ENCODE measurements around the gene NBPF8. TPM values are rescaled to one million over a fixed set of nuclear protein-coding genes. Genes with fewer than 3 reads are reported as not detected.
"Not testable (repeated sequence)": the region's sequence is repeated elsewhere in the genome, so short reads cannot be mapped to it uniquely, and the experiment has no call there.

Gene NBPF8, protein sequence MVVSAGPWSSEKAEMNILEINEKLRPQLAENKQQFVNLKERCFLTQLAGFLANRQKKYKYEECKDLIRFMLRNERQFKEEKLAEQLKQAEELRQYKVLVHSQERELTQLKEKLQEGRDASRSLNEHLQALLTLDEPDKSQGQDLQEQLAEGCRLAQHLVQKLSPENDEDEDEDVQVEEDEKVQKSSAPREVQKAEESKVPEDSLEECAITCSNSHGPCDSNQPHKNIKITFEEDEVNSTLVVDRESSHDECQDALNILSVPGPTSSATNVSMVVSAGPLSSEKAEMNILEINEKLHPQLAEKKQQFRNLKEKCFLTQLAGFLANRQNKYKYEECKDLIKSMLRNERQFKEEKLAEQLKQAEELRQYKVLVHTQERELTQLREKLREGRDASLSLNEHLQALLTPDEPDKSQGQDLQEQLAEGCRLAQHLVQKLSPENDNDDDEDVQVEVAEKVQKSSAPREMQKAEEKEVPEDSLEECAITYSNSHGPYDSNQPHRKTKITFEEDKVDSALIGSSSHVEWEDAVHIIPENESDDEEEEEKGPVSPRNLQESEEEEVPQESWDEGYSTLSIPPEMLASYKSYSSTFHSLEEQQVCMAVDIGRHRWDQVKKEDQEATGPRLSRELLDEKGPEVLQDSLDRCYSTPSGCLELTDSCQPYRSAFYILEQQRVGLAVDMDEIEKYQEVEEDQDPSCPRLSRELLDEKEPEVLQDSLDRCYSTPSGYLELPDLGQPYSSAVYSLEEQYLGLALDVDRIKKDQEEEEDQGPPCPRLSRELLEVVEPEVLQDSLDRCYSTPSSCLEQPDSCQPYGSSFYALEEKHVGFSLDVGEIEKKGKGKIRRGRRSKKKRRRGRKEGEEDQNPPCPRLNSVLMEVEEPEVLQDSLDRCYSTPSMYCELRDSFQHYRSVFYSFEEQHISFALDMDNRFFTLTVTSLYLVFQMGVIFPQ
- total RNA-seq: 10 to 100 TPM in 1 of 2 donors, 1 to 10 TPM in 1; 8.2 to 16.2 TPM

GRCh38 chr1:120414911-120415480 is at the start of gene NBPF8:
NBPF8 (plus strand) TSS chr1:120415035; CDS start chr1:120436523, 21,488 bp downstream.
- H3K9me3 ChIP-seq; intact Hi-C loops (cut with DNase I); H3K36me3 ChIP-seq; H3K27me3 ChIP-seq (replicated peaks; ENCODE audit: insufficient read depth); H3K4me1 ChIP-seq (replicated peaks): not testable (repeated sequence)
- Histone ChIP-seq H3K4me3 (peak within 1 kb of the TSS; percentile 45 to 46), H3K27ac (peak within 1 kb of the TSS; percentile 73)
- peak; percentile 62 for DNase-seq (ENCODE audit: low spot score)
- 0% methylated on average over 17 of the region's 64 CpGs for WGBS

DNA sequence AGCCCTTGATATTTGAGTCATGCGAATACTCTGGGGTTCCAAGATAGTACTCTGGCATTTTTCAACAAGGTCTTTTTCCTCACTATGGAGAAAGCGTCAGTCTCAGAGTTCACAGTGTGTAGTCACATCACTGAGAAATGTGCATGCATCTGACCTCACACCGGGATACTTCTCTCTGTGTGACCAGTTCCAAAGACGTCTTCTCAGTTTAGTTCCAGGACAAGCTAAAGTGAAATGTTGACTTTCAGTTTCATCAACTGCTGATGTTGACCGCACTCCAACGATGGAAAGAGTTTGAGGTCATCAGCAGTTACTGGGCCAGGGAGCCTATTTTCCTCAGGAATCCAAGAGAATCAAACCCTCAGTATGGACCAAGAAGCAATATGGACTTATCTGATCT is 47.1 kb upstream of the NBPF8 start:
- H3K9me3 ChIP-seq; H3K4me1 ChIP-seq (replicated peaks); H3K27ac ChIP-seq; H3K4me3 ChIP-seq; DNase-seq (ENCODE audit: low spot score); H3K36me3 ChIP-seq; H3K27me3 ChIP-seq (replicated peaks; ENCODE audit: insufficient read depth); intact Hi-C loops (cut with DNase I): not testable (repeated sequence)
- 94% methylated on average over 6 of the region's 6 CpGs for WGBS

DNA sequence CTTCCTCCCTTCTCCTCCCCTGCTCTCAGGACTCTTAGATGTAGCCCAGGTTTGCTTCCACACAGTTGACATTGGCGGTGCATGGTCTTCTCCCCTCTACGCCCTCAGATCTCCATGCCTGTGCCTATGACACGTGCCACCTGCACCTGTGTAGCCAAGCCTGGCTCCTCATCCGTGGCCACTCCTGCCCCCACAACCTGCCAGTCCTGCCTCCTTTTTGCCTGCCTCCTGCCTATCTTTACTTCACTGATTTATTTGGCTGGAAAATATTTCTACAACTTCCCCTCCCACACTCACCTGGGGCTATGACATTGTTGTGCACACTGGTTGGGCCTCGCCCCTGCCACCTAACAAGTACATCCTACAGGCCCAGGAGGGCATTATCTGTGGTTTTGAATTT is 28.2 kb upstream of the NBPF8 start:
- H3K27me3 ChIP-seq (replicated peaks; ENCODE audit: insufficient read depth); H3K36me3 ChIP-seq; H3K4me1 ChIP-seq (replicated peaks); H3K27ac ChIP-seq; H3K9me3 ChIP-seq; H3K4me3 ChIP-seq; DNase-seq (ENCODE audit: low spot score); intact Hi-C loops (cut with DNase I): not testable (repeated sequence)
- 70% methylated on average over 4 of the region's 5 CpGs for WGBS

DNA sequence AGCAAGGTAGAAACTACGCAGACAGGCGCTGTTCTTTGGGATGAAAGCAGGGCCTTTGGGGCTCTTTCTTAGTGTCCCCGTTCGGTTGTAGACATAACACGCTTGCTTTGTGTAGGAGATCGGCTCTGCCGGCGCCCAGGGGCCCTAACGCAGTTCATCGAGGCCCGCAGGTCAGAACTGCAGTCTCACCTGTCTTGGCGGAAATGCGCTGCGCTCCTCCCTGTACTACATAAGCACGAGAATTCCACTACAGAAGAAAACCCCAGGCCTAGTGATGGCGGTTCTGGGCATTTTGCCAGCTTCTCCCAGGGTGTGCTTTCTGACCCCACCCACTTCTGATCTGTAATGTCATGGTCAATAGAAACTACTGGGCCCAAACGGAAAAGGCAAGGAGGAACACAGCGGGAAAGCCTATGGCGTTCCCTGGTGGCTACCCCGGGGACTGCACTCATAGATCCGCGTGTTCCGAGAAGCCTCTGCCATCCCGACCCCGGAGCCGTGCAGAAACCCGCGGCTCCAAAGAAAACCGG is 26.2 kb upstream of the NBPF8 start:
- H3K27ac ChIP-seq; H3K9me3 ChIP-seq; H3K36me3 ChIP-seq; H3K4me3 ChIP-seq; H3K27me3 ChIP-seq (replicated peaks; ENCODE audit: insufficient read depth); DNase-seq (ENCODE audit: low spot score); intact Hi-C loops (cut with DNase I); H3K4me1 ChIP-seq (replicated peaks): not testable (repeated sequence)
- 7% methylated on average over 3 of the region's 29 CpGs for WGBS

DNA sequence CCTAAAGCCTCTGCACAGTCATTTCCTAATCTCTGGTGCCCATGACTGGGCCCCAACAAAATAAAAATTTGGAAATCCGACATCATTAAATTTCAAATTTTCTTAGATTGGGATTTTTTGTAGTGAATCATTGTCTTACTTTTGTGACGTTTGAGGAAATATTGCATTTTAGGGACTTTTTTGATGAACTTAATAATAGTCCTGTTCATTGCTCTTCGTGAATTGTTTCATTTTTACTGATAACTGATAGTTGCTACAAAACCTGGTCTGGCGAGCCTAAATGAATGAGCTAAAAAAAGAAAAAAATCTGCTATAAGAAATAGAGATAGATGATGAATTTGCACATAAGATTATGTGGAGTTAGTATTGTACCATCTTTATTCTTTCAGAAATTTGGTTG is 23.5 kb upstream of the NBPF8 start:
- intact Hi-C loops (cut with DNase I); H3K9me3 ChIP-seq; H3K27me3 ChIP-seq (replicated peaks; ENCODE audit: insufficient read depth); H3K4me3 ChIP-seq; H3K27ac ChIP-seq; DNase-seq (ENCODE audit: low spot score); H3K36me3 ChIP-seq; H3K4me1 ChIP-seq (replicated peaks): not testable (repeated sequence)
- 92% methylated on average over 3 of the region's 4 CpGs for WGBS

DNA sequence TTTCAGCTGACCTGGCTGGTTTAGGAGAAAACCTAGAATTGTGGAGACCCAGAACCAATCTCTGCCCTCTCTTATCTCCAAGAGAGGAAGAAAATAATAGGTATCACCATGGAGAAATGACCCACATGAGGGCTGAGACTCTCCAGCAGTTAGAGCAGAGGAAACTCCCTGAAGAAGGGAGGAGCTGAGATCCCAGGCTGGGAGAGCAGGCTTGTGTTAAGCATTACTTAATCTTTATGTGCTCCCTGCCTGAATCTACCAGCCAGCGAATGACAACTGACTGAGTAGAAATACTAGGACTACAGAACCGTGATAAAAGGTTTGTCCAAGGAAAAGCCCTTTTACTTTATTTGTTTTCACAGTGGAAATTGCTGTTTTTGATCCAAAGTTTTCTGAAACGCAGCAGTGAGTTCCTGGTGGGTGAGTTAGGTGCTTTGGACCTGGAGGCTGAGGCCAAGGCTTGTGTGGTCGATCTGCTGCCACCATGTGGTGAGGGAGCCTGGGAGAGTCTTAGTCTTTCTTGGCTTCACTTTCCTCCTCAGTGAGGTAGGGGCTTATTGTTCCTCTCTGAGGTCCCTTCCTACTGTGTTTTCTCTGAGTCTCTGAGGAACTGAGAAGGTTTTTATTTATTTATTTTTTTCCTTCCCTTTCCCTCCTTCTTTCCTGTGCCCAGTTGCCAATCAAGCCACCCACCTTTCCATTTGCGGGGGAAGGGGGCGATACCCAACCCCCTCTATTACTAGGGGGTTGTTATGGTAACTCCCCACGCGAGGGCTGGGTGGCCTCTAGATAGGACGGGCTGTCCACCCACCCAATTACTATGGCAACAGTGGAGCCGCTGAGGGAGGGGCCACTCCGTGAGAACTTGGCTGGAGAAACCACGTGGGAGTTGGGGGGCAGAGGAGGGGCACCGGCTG is 21.3 kb upstream of the NBPF8 start:
- WGBS: 8% methylated on average over 3 of the region's 13 CpGs
- H3K27me3 ChIP-seq (replicated peaks; ENCODE audit: insufficient read depth); H3K4me3 ChIP-seq; H3K9me3 ChIP-seq; intact Hi-C loops (cut with DNase I); H3K4me1 ChIP-seq (replicated peaks); DNase-seq (ENCODE audit: low spot score); H3K27ac ChIP-seq; H3K36me3 ChIP-seq: not testable (repeated sequence)
- peak in 1 of 4 experiments; percentile 3 for TF ChIP-seq CTCF (IDR thresholded peaks at IDR 0.05)

- H3K4me3 ChIP-seq; DNase-seq (ENCODE audit: low spot score); H3K9me3 ChIP-seq; H3K4me1 ChIP-seq (replicated peaks); H3K36me3 ChIP-seq; intact Hi-C loops (cut with DNase I); H3K27me3 ChIP-seq (replicated peaks; ENCODE audit: insufficient read depth); H3K27ac ChIP-seq: not testable (repeated sequence)
- no CpG with 5 or more reads among the region's 1 CpG for WGBS
Measured at GRCh38 chr1:120405348-120405747, 9.5 kb upstream of the NBPF8 start.

DNA sequence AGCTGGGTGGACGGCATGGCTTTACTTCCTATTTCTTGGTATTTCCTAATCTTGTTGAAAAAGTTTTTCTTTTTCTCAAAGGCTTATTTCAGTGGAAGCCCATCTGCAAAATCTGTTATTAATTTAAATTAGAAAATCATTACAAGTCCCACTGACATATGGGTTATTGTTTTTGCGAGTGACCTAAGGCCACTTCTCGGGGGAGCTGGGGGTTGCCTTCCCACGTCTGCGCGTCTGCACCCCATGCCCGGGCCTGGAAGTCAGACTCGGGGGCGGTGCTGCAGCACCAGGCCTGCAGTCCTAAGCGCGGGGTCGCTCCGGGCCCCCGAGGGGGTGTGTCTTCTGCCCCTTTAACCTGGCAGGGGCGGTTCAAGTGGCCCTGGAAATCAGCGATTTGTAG is 384 bp upstream of the NBPF8 start:
- H3K36me3 ChIP-seq; H3K27me3 ChIP-seq (replicated peaks; ENCODE audit: insufficient read depth); intact Hi-C loops (cut with DNase I); H3K9me3 ChIP-seq; H3K4me1 ChIP-seq (replicated peaks); H3K27ac ChIP-seq; DNase-seq (ENCODE audit: low spot score): not testable (repeated sequence)
- peak overlapping the region; percentile 45 to 46 for H3K4me3 ChIP-seq
- WGBS: 13% methylated on average over 8 of the region's 16 CpGs
